RWPE2 (cell line): ENCODE results near the gene SQSTM1.
A peak's percentile ranks its signal among the peaks of the same experiment; 100 is the strongest.

Experiments used
- ATAC-seq: fragments of 200-7000 bp; cut with Tn5 transposase; 3 replicates; pipeline ENCODE4 v1.9.1; 2021; ENCODE audit warnings: low read depth
- DNase-seq: peaks from one replicate; pipeline ENCODE4 v3.0.0-alpha.2; 2020; ENCODE audit warnings: low spot score
- H3K27ac ChIP-seq: fragments of 450-650 bp; 2 replicates; pipeline ENCODE4 v1.5.1; 2017; ENCODE audit warnings: mild to moderate bottlenecking; ENCODE audit not compliant: poor library complexity, severe bottlenecking
- H3K27me3 ChIP-seq: fragments of 250-450 bp; sonication (Bioruptor Pico); 2 replicates; pipeline ENCODE4 v1.5.1; 2021; ENCODE audit warnings: mild to moderate bottlenecking, moderate library complexity; ENCODE audit not compliant: insufficient read depth, poor library complexity, severe bottlenecking
- H3K36me3 ChIP-seq: fragments of 250-450 bp; sonication (Bioruptor Pico); 2 replicates; pipeline ENCODE4 v1.5.1; 2020; ENCODE audit warnings: low read depth, mild to moderate bottlenecking, moderate library complexity
- H3K4me1 ChIP-seq: fragments of 250-450 bp; sonication (Bioruptor Pico); 2 replicates; pipeline ENCODE4 v1.5.1; 2021; ENCODE audit warnings: mild to moderate bottlenecking, moderate library complexity; ENCODE audit not compliant: insufficient read depth, poor library complexity, severe bottlenecking
- H3K4me3 ChIP-seq: fragments of 250-450 bp; sonication (Bioruptor Pico); 2 replicates; pipeline ENCODE4 v1.5.1; 2021; ENCODE audit warnings: mild to moderate bottlenecking, moderate library complexity; ENCODE audit not compliant: severe bottlenecking
- H3K9me3 ChIP-seq: fragments of 250-450 bp; sonication (Bioruptor Pico); 2 replicates; pipeline ENCODE4 v1.5.1; 2021; ENCODE audit warnings: mild to moderate bottlenecking, moderate library complexity; ENCODE audit not compliant: severe bottlenecking
- CTCF ChIP-seq: fragments of 450-650 bp; IDR thresholded peaks from one replicate; pipeline ENCODE4 v1.5.1; 2017; ENCODE audit warnings: mild to moderate bottlenecking, moderate library complexity; ENCODE audit not compliant: poor library complexity, severe bottlenecking

The SQSTM1 gene

GRCh38 chr5:179817890-179818745, 2.6 kb upstream of the SQSTM1 start:
- no peak for TF ChIP-seq CTCF
- Histone ChIP-seq H3K4me1 (peaks cover 25% of the 10 kb centered on the region), H3K27ac (peak overlapping the region; percentile 68), H3K36me3 (peaks cover 30% of the 10 kb centered on the region), H3K27me3 (no peaks in the 10 kb centered on the region), H3K9me3 (no peaks in the 10 kb centered on the region), H3K4me3 (no peak overlapping the region)
- no peak for ATAC-seq
- DNase-seq: peak; percentile 66

GRCh38 chr5:179818746-179819295, 1.9 kb upstream of the SQSTM1 start:
- Histone ChIP-seq H3K27me3 (no peaks in the 10 kb centered on the region), H3K9me3 (no peaks in the 10 kb centered on the region), H3K27ac (peak overlapping the region; percentile 68), H3K4me1 (peaks cover 25% of the 10 kb centered on the region), H3K36me3 (peaks cover 30% of the 10 kb centered on the region), H3K4me3 (no peak overlapping the region)
- ATAC-seq (peak; percentile 50), DNase-seq (peak; percentile 98)
- no peak for TF ChIP-seq CTCF

- ATAC-seq (peak; percentile 20), DNase-seq (peak; percentile 87)
- TF ChIP-seq CTCF: no peak
- Histone ChIP-seq H3K4me3 (no peak overlapping the region), H3K4me1 (peaks cover 25% of the 10 kb centered on the region), H3K36me3 (peaks cover 30% of the 10 kb centered on the region), H3K27me3 (no peaks in the 10 kb centered on the region), H3K9me3 (no peaks in the 10 kb centered on the region), H3K27ac (peak overlapping the region; percentile 68)
Observed at GRCh38 chr5:179819296-179820126, 1.2 kb upstream of the SQSTM1 start.

GRCh38 chr5:179820127-179820482, 600 bp upstream of the SQSTM1 start:
- Histone ChIP-seq H3K4me3 (no peak overlapping the region), H3K9me3 (no peaks in the 10 kb centered on the region), H3K27ac (peak overlapping the region; percentile 68), H3K36me3 (peaks cover 31% of the 10 kb centered on the region), H3K27me3 (no peaks in the 10 kb centered on the region), H3K4me1 (peaks cover 25% of the 10 kb centered on the region)
- DNase-seq: peak; percentile 73
- ATAC-seq: no peak
- TF ChIP-seq CTCF: no peak
